Right lobe of liver (tissue), 6 donors: ENCODE data around the gene TAC4. TPM values are rescaled to one million over a fixed set of nuclear protein-coding genes. Genes with fewer than 3 reads are reported as not detected.
A peak's percentile ranks its signal among the peaks of the same experiment; 100 is the strongest.

Experiments
- ATAC-seq, 4 donors: fragments of 200-7000 bp; cut with Tn5 transposase; one replicate each; pipeline ENCODE4 v1.9.1; 2020; ENCODE audit warnings: mild to moderate bottlenecking in 4 of 4, moderate library complexity in 4 of 4
- DNase-seq, 3 donors: peaks; one replicate each; pipeline ENCODE4 v3.0.0-alpha.2; 2020
- H3K27ac ChIP-seq, 3 donors: fragments of 200-600 bp; one replicate each; pipeline ENCODE4 v1.8.0; 2022
- H3K27me3 ChIP-seq, 2 donors: fragments of 200-600 bp; one replicate each; pipeline ENCODE4 v1.8.0; 2022
- H3K36me3 ChIP-seq, 4 donors: fragments of 200-600 bp; sonication (generic) in 1 of 4; one replicate each; pipeline versions ENCODE4 v1.5.1 to v1.8.0; 2017 to 2022; ENCODE audit warnings: control low read depth in 1 of 4
- H3K4me1 ChIP-seq, 4 donors: fragments of 200-600 bp; sonication (generic) in 1 of 4; one replicate each; pipeline versions ENCODE4 v1.5.1 to v1.8.0; 2017 to 2022; ENCODE audit warnings: control low read depth in 1 of 4
- H3K4me3 ChIP-seq, 3 donors: fragments of 200-600 bp; one replicate each; pipeline ENCODE4 v1.8.0; 2022
- H3K9me3 ChIP-seq, 4 donors: fragments of 200-600 bp; sonication (generic) in 1 of 4; one replicate each; pipeline versions ENCODE4 v1.5.1 to v1.8.0; 2017 to 2022; ENCODE audit warnings: control low read depth in 1 of 4
- POLR2A ChIP-seq: fragments of 450-650 bp; IDR thresholded peaks from one replicate; pipeline ENCODE4 v1.6.1; 2017; ENCODE audit warnings: antibody characterized with exemption, mild to moderate bottlenecking
- WGBS: methylation state at CpG from one replicate; pipeline ENCODE4 v1.1.6; 2018; ENCODE audit warnings: low coverage, low lambda C conversion rate; ENCODE audit not compliant: insufficient coverage; ENCODE audit errors: missing lambda C conversion rate; 5-methylcytosine and 5-hydroxymethylcytosine counted together
- intact Hi-C, 2 donors: fragments of 100-400 bp; cut with DNase I; formaldehyde crosslinking; loops; one replicate each; pipeline versions ENCODE4 v1.11.2 to v1.14.1; 2022
- total RNA-seq, 6 experiments: library from RNA; depleted of rRNA in 2 of 6; stranded (reverse); fragments of >200 nt in 2 of 6; fragmentation: NEBNext Ultra II Directional in 3 of 6; extraction: Animal tissue kit (Norgen Biotek cat#: 25700) in 3 of 6; gene quantifications; one replicate each; pipeline versions ENCODE4 v1.1.0 to v1.2.4, GENCODE V29; 2016 to 2023
- TF ChIP-seq, protein P1 (sequence below), 4 donors: fragments of 200-600 bp in 3 of 4; fragments of 450-650 bp in 1 of 4; IDR thresholded peaks; one replicate each; pipeline versions ENCODE4 v1.5.1 to v1.8.0; 2016 to 2022; ENCODE audit warnings: antibody characterized with exemption in 4 of 4, mild to moderate bottlenecking in 2 of 4
- donor health status: DM: no; HTN: yes; CAD: no.
- donor health status: DM: no; HTN: no; CAD: no.
- donor health status: DM: no; HTN: no; CAD: no.
- donor health status: DM: no; HTN: yes; CAD: no.
- donor health status: DM: no; HTN: yes; CAD: no.

Gene TAC4
- total RNA-seq, 6 experiments from 2014 or later = not detected

DNA sequence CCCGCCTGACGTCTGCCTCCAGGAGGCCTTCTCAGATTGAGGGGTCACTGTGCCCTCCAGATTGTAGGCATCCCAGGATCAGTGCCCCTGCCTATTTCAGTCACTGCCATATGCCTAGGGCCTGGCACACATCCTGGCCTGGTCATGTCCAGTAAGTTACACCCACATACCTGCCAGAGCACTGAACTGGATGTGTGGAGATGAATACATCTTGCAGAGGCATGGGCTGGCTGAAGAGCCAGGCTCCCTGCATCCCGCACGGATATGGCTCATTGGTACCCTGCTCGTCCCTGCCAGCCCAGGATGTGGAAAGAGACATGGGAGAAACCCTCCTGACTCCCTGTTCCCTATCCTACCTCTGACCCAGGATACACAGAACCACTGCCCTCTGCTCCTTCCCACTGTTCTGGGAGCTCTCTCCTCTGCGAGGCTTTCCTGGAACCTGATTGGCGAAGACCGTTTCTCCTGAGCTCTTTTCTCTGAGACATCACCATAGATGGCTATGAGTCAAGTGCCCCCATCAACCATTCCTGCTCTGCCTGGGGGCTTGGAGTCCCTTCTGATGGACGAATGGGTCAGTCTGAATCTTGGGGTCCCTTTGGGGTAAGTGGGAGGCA, 40.0 kb upstream of the TAC4 start:
- ATAC-seq = no peak

DNA sequence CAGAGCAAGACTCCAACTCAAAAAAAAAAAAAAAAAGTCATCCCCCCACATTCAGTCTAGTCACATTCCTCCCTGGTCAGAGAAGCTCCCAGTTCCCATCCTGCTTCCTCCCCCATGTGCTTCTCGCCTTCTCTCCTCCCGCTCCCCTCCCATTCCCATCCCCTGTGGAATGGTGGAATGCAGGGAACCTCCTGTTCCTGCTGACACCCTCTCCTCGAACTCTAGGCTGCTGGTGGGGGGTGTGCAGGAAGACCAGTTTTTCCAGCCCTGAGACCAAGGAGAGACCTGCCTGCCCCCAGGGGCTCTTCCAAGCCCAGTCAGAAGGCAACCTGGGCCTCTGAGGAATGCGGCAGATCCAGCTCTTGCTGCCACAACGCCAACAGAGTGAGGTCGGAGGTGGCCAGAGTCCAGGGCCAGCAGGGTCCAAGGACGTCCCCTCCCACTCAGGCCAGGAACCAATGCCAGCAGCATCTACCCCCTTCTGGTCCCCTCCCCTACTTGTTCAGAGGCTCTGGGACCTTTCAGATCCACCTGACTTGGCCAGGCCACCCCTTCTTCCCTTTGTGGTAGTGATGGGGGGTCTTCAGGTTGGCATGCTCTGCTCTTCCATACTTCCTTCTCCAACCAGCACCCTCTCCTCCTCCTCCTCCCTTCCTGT, 39.3 kb upstream of the TAC4 start:
- ATAC-seq (peak in 2 of 4 donors; percentile 17 to 22), DNase-seq (no peak)
- intact Hi-C loops = no loop called here
- H3K9me3 ChIP-seq = no peaks in the 10 kb centered on the region
- 60% methylated on average over 1 of the region's 7 CpGs for WGBS
- TF ChIP-seq, protein P1, sequence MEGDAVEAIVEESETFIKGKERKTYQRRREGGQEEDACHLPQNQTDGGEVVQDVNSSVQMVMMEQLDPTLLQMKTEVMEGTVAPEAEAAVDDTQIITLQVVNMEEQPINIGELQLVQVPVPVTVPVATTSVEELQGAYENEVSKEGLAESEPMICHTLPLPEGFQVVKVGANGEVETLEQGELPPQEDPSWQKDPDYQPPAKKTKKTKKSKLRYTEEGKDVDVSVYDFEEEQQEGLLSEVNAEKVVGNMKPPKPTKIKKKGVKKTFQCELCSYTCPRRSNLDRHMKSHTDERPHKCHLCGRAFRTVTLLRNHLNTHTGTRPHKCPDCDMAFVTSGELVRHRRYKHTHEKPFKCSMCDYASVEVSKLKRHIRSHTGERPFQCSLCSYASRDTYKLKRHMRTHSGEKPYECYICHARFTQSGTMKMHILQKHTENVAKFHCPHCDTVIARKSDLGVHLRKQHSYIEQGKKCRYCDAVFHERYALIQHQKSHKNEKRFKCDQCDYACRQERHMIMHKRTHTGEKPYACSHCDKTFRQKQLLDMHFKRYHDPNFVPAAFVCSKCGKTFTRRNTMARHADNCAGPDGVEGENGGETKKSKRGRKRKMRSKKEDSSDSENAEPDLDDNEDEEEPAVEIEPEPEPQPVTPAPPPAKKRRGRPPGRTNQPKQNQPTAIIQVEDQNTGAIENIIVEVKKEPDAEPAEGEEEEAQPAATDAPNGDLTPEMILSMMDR (IDR thresholded peaks at IDR 0.05) = no peak
- TF ChIP-seq POLR2A = no peak
- H3K27ac ChIP-seq = no peak overlapping the region
- H3K4me1 ChIP-seq = no peaks in the 10 kb centered on the region
- H3K36me3 ChIP-seq = no peaks in the 10 kb centered on the region
- no peaks in the 10 kb centered on the region for H3K27me3 ChIP-seq
- no peak overlapping the region for H3K4me3 ChIP-seq

More for the DNA sequence above, 40.0 kb upstream of the TAC4 start:
- no peak for DNase-seq
- Histone ChIP-seq H3K4me1 (no peaks in the 10 kb centered on the region), H3K36me3 (no peaks in the 10 kb centered on the region), H3K27me3 (no peaks in the 10 kb centered on the region), H3K27ac (no peak overlapping the region), H3K9me3 (no peaks in the 10 kb centered on the region), H3K4me3 (no peak overlapping the region)
- WGBS = 57% methylated on average over 5 of the region's 9 CpGs
- TF ChIP-seq, protein P1 (IDR thresholded peaks at IDR 0.05) = no peak
- no peak for TF ChIP-seq POLR2A
- intact Hi-C loops = no loop called here

DNA sequence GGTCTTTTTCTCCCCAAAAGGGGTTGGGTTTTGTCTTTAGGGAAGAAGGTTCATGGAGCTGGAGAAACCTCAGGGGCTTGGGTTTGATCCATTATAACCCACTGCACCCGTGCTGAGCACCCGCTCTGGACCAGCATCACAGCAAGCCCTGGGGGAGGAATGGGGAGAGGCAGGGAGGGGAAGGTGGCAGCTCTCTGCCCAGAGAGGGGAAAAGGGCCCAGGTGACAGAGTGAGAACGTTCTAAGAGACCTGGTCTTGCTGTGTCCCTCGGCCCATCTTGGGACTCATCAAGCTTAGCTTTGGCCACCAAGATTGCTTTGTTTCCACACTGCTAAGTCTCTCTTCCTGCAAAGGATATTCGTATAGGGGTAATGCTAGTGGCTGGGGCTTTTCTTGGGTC, 38.2 kb upstream of the TAC4 start:
- 66% methylated on average over 3 of the region's 5 CpGs for WGBS
- Histone ChIP-seq H3K27me3 (no peaks in the 10 kb centered on the region), H3K4me1 (no peaks in the 10 kb centered on the region), H3K4me3 (no peak overlapping the region), H3K36me3 (no peaks in the 10 kb centered on the region), H3K27ac (no peak overlapping the region), H3K9me3 (no peaks in the 10 kb centered on the region)
- DNase-seq (no peak), ATAC-seq (no peak)
- intact Hi-C loops = no loop called here
- no peak for TF ChIP-seq POLR2A
- TF ChIP-seq, protein P1 (IDR thresholded peaks at IDR 0.05) = no peak

DNA sequence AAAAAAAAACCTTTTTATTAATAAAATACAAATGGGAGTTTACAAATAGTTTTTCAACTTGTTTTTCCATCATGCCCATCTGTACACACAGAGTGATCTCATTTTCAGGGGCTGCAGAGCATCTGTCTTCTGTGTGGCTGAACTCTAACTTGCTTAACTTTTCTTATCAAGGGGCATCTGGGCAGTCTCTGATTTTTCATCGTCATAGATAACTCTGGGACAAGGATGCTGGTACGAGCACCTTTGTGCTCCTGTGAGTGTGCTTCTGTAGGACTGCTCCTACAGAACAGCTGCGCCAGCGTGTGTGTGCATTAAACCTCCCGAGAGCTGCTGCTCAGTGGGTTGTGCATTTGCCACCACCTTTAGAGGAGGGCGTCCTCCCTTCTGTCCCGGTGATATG, 34.6 kb upstream of the TAC4 start:
- Histone ChIP-seq H3K9me3 (no peaks in the 10 kb centered on the region), H3K27me3 (no peaks in the 10 kb centered on the region), H3K27ac (no peak overlapping the region), H3K36me3 (no peaks in the 10 kb centered on the region), H3K4me3 (no peak overlapping the region), H3K4me1 (no peaks in the 10 kb centered on the region)
- intact Hi-C loops = no loop called here
- TF ChIP-seq POLR2A = no peak
- TF ChIP-seq, protein P1 (IDR thresholded peaks at IDR 0.05) = no peak
- DNase-seq (no peak), ATAC-seq (no peak)
- WGBS = 48% methylated on average over 5 of the region's 7 CpGs
